ENCODE measurements around the gene OCEL1.

Gene OCEL1

GRCh38 chr19:17240062-17240752 is 14.2 kb downstream of the OCEL1 start:
- no peak for DNase-seq (ENCODE audit: low spot score)

DNA sequence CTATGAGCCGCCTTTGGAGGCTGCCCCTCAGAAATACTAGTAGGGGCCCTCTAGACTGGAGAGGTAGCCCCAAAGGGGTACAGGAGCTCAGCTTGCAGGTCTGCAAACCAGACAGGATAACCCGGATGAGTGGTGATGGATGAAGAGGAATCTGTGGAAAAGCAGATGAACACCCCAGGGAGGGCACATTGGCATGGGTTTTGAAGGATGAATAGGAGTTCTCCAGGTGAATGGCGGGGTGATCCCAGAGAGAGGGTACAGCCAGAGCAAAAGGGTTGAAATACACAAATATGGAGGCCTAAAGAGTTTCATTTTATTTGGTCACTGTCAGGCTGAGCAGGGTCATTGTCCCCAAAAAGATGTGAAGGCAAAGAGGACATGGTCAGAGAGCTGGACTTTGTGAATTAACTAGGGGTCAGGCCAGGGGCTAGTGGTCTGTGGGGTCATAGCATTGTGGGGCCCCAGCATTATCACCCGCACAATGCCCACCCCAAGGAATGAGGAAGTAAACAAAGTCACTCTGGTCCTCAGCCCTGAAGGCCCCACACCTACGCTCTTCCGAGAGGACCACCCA is 14.9 kb downstream of the OCEL1 start:
- no peak for DNase-seq (ENCODE audit: low spot score)

DNA sequence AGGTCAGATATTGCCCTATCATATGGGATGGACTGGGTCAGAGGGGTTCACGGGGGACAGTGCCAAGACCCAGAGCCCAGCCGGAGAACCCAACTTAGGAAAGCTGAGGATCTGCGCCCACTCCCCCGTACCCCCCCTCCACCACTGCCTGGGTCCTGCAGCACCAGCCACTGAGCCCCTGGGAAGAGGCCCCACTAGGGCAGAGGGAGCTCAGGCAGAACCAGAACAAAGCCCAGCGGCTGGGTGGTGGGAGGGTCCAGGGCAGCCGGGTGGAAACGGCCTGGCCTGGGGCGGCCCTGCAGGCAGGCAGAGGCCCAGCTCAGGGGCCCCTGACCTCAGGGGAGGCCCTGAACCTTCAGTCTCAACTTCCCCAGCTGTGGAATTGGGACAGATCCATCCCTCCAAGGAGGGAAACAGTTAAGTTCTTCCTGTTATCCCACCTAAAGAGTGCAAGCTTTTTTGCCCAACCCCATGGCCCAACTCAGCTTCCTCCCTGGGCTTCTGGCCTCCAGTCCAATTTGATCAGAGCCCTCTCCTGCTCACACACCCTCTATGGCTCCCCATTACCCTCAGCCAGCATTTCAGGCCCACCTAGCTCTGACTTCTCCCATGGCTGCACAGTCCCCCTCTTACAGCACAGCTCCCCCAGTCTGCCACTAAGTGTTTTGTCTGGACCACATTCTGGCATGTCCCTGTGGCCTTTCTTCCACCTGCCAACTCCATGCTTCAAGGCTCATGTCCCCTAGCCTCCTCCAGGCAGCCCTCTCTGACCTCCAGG is 16.6 kb downstream of the OCEL1 start:
- DNase-seq (ENCODE audit: low spot score) = no peak

- DNase-seq (ENCODE audit: low spot score) = no peak
These were observed 17.3 kb downstream of the OCEL1 start for GRCh38 chr19:17243211-17243829.

DNA sequence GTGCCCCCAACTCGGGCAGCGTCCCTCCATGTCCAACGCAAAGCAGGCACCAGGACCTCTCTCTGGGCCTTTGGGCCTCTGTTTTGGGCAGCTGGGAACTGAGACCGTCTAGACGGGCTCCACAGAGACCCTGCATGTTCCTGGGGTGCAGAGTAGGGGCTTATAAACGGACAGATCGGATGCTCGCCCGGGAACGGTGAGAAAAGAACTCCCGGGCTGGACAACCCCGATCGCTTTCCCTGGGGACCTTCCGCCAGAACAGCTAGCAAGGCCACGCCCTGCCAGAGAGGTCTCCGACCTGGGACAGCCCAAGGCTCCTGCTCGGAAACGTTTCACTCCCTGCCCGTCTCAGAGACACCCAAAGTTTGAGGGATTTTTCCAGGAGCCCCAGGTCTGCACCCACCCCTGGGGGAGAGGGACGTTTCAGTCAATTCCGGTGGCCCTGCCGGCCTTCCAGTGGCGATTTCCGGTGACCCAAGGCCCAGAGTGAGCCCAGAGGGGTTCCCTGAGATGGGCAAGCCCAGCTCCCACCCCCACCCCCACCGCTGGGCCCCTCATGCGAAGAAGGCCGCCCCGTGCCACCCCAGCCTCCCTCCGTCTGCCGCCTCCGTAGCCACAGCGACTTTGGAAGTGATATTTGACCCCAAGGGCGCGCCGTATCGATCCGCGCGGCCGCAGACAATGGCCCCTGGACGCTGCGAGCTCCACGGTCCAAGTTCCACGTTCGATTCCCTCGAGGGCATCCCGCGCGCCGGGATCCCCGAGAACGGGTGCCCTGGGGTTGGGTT is 18.0 kb downstream of the OCEL1 start:
- DNase-seq (ENCODE audit: low spot score) = peak; percentile 60

DNA sequence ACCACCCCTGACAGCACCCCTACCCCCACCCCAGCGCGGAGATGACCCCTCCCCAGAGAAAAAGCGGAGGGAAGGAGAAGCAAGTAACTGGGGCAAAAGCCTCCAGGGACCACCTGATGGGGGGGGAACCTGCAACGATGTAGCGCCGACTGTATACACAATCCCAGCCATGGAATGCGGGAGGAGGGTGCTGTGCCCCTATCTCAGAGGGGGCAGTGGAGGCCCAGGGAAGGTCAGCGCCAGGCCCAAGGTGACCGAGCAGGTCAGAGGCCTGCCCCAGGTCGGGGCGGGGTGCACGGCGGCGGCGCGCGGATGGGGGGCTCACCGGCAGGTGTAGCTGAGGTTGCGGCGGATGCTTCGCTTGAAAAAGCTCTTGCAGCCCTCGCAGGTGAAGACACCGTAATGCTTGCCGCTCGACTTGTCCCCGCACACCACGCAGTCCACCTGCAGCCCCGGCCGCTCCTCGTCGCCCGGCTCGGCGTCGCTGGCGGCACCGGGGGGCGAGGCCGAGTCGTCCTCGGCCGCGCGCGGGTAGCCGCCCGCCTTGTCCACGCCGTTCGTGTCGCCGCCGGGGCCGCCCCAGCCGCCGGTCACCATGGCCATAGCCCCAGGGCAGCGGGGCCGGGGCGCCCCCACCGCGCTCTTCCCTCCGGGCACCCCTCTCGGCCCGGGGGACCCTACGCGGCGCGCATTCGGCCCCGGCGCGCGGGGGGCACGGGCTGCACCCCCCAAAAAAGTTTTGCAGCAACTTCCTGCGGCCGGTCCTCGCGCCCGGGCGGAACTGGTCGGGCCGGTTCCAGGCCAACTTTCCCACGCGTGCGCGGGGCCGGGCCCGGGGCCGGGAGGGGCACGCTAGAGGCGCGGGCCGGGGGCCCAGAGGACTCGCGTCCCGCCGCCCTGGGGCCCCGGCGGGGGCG is 18.9 kb downstream of the OCEL1 start:
- DNase-seq (ENCODE audit: low spot score) = peak; percentile 46

DNA sequence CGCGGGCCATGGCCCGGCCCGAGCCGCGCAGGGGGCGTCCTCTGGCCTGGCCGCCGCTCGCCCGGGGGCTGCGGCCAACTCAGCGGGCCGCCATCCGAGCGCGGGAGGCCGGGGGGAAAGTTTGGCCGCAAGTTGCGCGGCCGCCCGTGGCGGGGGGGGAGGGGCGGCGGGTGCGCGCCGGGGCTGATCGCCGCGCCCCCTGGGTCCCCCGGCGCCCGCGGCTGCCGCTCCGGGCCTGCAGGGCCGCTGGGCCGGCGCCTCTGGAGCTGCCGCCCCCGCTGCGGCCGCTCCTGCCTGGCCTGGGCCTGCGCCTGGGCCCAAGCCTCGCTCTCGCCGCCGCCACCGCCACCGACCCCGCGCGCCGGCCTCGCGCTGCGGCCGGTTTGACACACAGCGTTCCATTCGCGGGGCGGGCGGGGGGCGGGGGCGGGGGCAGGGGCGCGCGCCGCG is 19.5 kb downstream of the OCEL1 start, which contains the start of gene NR2F6:
NR2F6 (minus strand) TSS at position 385 of the 450 bp plus-strand sequence. CDS start 699 bp downstream, outside the sequence.
- no peak for DNase-seq (ENCODE audit: low spot score)

- peak; percentile 64 for DNase-seq (ENCODE audit: low spot score)
These were observed 20.8 kb downstream of the OCEL1 start for GRCh38 chr19:17246681-17247425.

DNA sequence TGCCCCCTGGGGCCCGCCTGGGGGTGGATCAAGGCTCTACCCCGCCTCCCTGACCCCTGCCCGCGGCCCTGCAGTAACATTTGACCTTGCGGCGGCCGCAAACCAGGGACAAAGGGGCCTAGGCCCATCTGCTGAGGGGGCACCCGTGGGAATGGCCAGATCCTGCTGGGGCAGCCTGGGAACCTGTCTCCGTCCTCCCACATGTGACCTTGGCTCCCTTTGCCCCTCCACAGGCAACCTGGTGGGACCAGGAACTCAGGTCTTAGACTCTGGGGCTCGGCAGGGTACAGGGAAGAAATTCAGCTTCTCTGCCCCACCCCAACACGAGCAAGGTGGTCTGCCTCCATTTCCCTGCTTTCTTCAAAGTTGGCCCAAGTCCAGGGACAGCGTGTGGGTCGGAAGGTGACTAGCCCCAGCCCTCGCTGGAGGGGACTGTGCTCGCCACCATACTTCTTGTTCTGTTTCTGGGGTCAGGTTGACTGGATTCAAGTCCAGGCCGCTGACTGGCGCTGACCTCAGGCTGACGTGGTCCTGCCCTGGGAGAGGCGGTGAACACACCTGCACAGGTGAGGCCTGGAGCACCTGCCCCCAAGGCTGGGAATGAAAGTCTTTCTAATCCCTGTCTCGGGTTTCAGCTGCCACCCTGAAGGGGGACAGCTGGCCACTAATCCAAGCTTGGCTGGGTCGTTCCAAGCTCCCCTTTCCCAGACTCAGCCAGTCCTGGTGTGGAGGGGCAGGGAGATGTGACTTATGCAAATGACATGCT is 22.2 kb downstream of the OCEL1 start:
- DNase-seq (ENCODE audit: low spot score) = no peak

DNA sequence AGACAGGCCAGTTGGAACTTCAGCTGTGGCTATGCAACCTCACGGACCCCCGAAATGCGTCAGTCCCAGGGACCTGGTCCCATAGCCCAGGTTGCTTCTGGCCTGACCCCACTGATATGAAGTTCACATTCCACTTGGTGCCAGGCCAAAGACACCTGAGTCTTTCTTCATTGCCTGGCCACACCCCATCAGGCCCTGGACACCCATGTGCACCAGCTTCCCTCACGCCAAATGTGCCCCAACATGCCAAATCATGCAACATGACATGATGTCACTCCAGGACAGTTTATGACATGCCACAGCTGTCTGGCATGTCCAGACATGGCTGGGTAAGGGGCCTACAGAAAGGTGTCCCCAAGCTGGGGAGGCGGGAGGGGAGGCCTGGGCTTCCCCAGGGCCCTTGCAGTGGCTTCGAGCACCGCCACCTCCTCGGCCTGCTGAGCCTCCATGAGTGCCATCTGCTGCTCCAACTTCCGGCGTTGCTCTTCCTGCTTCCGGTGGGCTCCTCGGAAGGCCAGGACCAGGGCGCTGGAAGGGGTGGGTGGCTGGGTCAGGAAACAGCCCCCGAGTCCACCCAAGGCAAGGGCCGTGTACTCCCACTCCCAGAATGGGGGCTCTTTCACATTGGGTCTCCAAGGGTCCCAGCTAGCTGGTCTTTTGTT is 24.0 kb downstream of the OCEL1 start:
- DNase-seq (ENCODE audit: low spot score) = no peak

DNA sequence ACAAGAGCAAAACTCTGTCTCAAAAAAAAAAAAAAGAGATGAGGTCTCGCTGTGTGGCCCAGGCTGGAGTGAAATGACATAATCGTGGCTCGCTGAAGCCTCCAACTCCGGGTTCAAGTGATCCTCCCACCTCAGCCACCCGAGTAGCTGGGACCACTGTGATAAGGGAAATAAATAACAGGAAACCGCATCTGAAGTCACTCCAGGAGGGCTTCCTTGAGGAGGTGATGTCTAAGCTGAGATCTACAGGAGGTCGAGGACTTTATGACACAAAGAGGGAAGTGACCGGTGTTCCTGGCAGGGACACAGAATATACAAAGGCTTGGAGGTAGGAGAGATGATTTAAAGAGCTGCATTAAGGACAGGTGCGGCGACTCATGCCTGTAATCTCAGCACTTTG is 28.6 kb downstream of the OCEL1 start:
- no peak for DNase-seq (ENCODE audit: low spot score)

GRCh38 chr19:17255150-17255621 is 29.2 kb downstream of the OCEL1 start:
- DNase-seq (ENCODE audit: low spot score) = no peak

GRCh38 chr19:17256130-17256529 is 30.1 kb downstream of the OCEL1 start:
- no peak for DNase-seq (ENCODE audit: low spot score)

- DNase-seq (ENCODE audit: low spot score) = no peak
These were observed 33.2 kb downstream of the OCEL1 start for GRCh38 chr19:17259118-17259780.

DNA sequence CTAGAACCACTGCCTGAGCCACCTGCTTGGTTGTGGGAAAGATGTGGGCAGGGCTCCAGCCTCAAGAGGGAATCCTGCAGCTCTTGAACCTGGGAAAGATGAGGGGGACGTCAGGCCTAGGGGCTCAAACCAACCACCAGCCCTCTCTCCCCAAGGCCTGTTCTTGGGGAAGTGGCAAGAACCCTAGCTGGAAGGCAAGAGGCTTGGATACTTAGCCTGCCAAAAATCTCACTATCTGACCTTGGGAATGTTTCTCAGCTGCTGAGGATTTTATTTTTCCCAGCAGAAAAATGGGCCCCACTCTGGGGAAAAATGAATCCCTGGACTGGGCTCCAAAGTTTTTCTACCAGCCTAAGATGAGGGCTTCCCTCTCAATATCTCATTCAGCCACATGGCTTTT is 33.9 kb downstream of the OCEL1 start:
- DNase-seq (ENCODE audit: low spot score) = no peak

DNA sequence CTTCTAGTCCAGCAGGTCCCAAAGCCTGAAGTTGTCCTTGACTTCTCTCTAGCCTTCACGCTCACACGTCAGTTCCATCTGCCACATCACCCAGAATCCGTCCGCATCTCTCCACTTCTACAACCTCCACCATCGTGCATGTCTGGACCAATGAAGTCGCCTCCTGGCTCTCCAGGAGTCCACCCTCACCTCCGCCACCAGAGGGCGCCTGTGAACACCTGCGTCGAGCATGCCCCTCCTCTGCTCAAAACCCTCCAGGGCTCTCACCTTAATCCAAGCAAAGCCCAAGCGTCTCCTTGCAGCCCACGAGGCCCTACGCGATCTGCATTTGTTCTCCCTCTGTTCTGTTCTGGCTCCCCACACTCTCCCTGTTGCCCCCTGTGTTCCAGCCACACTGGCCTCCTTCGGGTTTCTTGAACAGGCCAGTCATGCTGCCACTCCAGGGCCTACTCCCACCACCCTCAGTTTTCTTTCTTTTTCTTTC is 34.9 kb downstream of the OCEL1 start:
- DNase-seq (ENCODE audit: low spot score) = peak; percentile 87

- DNase-seq (ENCODE audit: low spot score) = no peak
These were observed 36.5 kb downstream of the OCEL1 start for GRCh38 chr19:17262557-17262956.
